ENCODE measurements around the gene KTN1. TPM values are rescaled to one million over a fixed set of nuclear protein-coding genes. Genes with fewer than 3 reads are reported as not detected.

The KTN1 gene
- total RNA-seq, 1 donor from 2014 or later, result 191 TPM

DNA sequence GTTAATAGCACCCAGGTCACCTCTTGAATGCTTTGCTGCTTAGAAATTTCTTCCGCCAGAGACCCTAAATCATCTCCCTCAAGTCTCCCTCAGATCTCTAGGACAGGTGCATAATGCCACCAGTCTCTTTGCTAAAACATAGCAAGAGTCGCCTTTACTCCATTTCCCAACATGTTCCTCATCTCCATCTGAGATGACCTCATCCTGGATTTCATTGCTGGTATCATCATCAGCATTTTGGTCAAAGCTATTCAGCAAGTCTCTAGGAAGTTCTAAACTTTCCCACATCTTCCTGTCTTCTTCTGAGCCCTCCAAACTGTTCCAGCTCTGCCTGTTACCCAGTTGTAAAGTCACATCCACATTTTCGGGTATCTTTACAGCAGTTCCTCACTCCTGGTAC is 41.0 kb downstream of the KTN1 start:
- no peak overlapping the region for H3K4me3 ChIP-seq
- H3K27me3 ChIP-seq, result no peaks in the 10 kb centered on the region
- TF ChIP-seq EZH2phosphoT487 (IDR thresholded peaks at IDR 0.05) (no peak), EZH2 (IDR thresholded peaks at IDR 0.05) (no peak)
- TF ChIP-seq, protein P1, sequence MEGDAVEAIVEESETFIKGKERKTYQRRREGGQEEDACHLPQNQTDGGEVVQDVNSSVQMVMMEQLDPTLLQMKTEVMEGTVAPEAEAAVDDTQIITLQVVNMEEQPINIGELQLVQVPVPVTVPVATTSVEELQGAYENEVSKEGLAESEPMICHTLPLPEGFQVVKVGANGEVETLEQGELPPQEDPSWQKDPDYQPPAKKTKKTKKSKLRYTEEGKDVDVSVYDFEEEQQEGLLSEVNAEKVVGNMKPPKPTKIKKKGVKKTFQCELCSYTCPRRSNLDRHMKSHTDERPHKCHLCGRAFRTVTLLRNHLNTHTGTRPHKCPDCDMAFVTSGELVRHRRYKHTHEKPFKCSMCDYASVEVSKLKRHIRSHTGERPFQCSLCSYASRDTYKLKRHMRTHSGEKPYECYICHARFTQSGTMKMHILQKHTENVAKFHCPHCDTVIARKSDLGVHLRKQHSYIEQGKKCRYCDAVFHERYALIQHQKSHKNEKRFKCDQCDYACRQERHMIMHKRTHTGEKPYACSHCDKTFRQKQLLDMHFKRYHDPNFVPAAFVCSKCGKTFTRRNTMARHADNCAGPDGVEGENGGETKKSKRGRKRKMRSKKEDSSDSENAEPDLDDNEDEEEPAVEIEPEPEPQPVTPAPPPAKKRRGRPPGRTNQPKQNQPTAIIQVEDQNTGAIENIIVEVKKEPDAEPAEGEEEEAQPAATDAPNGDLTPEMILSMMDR (IDR thresholded peaks at IDR 0.05), result no peak
- Mint-ChIP-seq H3K27ac (no peak overlapping the region), H3K27me3 (ENCODE audit: insufficient read depth, low read depth) (peaks cover 2% of the 10 kb centered on the region), H3K4me1 (no peaks in the 10 kb centered on the region), H3K4me3 (no peak overlapping the region), H3K36me3 (peaks cover 58% of the 10 kb centered on the region), H3K9me3 (peaks cover 25% of the 10 kb centered on the region)
- H3K4me1 ChIP-seq, result peaks cover 5% of the 10 kb centered on the region
- peaks cover 7% of the 10 kb centered on the region for H3K79me2 ChIP-seq (ENCODE audit: low read depth)
- no peak overlapping the region for H3K9ac ChIP-seq
- no peak for DNase-seq (ENCODE audit: low spot score)
- H3K9me3 ChIP-seq (ENCODE audit: low read depth), result peaks cover 16% of the 10 kb centered on the region
- no peak overlapping the region for H2AFZ ChIP-seq (replicated peaks)
- H3K4me2 ChIP-seq, result no peak overlapping the region
- no peaks in the 10 kb centered on the region for H4K20me1 ChIP-seq (ENCODE audit: low read depth)
- peaks cover 50% of the 10 kb centered on the region for H3K36me3 ChIP-seq
- H3F3A ChIP-seq (ENCODE audit: low read depth), result no peaks in the 10 kb centered on the region
- H3K27ac ChIP-seq, result no peak overlapping the region

DNA sequence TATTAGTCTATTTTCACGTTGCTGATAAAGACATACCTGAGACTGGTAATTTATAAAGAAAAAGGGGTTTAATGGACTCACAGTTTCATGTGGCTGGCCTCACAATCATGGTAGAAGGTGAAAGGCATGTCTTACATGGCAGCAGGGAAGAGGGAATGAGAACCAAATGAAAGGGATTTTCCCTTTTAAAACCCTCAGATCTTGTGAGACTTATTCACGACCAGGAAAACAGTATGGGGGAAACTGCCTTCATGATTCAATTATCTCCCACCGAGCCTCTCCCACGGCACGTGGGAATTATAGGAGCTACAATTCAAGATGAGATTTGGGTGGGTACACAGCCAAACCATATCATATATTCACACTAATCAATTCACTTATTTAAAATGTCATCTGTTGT is 41.4 kb downstream of the KTN1 start:
- peaks cover 54% of the 10 kb centered on the region for H3K36me3 Mint-ChIP-seq
- peaks cover 2% of the 10 kb centered on the region for H3K27me3 Mint-ChIP-seq (ENCODE audit: insufficient read depth, low read depth)
- Histone ChIP-seq H3K9ac (no peak overlapping the region), H3K36me3 (peaks cover 48% of the 10 kb centered on the region), H3K79me2 (ENCODE audit: low read depth) (peaks cover 7% of the 10 kb centered on the region), H3K4me1 (peaks cover 7% of the 10 kb centered on the region), H3F3A (ENCODE audit: low read depth) (no peaks in the 10 kb centered on the region), H3K9me3 (ENCODE audit: low read depth) (peaks cover 16% of the 10 kb centered on the region), H3K27me3 (no peaks in the 10 kb centered on the region), H3K27ac (no peak overlapping the region), H2AFZ (replicated peaks) (no peak overlapping the region), H4K20me1 (ENCODE audit: low read depth) (no peaks in the 10 kb centered on the region), H3K4me3 (no peak overlapping the region), H3K4me2 (no peak overlapping the region)
- no peak overlapping the region for H3K27ac Mint-ChIP-seq
- no peak for TF ChIP-seq EZH2phosphoT487 (IDR thresholded peaks at IDR 0.05)
- TF ChIP-seq, protein P1 (IDR thresholded peaks at IDR 0.05), result no peak
- TF ChIP-seq EZH2 (IDR thresholded peaks at IDR 0.05), result no peak
- no peak for DNase-seq (ENCODE audit: low spot score)
- peaks cover 3% of the 10 kb centered on the region for H3K4me1 Mint-ChIP-seq
- H3K4me3 Mint-ChIP-seq, result no peak overlapping the region
- H3K9me3 Mint-ChIP-seq, result peaks cover 25% of the 10 kb centered on the region

DNA sequence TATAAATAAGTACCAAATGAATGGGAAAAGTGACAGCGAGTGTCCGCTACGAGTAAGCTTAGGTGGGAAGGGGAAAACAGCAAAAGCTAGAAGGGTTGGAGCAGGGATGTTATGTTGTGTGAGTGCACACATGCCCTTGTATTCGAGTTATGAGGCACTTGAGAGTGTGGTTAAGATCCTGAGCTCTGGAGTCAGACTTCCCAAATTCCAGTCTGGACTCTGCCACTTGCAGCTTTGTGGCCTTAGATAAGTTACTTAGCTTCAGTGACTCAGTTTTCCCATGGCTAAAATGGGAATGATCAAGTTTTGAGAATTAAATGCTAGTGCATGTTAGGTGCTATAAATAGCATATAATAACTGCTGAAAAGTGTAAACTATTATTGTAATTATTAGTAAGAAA is 44.9 kb downstream of the KTN1 start:
- Histone ChIP-seq H3K79me2 (ENCODE audit: low read depth) (peaks cover 7% of the 10 kb centered on the region), H3K27ac (no peak overlapping the region), H3F3A (ENCODE audit: low read depth) (no peaks in the 10 kb centered on the region), H4K20me1 (ENCODE audit: low read depth) (no peaks in the 10 kb centered on the region), H3K9ac (no peak overlapping the region), H3K36me3 (peaks cover 30% of the 10 kb centered on the region), H3K4me1 (peaks cover 9% of the 10 kb centered on the region), H2AFZ (replicated peaks) (no peak overlapping the region), H3K4me2 (no peak overlapping the region), H3K9me3 (ENCODE audit: low read depth) (peaks cover 6% of the 10 kb centered on the region), H3K4me3 (no peak overlapping the region), H3K27me3 (no peaks in the 10 kb centered on the region)
- Mint-ChIP-seq H3K4me1 (peaks cover 9% of the 10 kb centered on the region), H3K27me3 (ENCODE audit: insufficient read depth, low read depth) (peaks cover 2% of the 10 kb centered on the region), H3K4me3 (no peak overlapping the region), H3K36me3 (peaks cover 39% of the 10 kb centered on the region), H3K27ac (no peak overlapping the region), H3K9me3 (peaks cover 12% of the 10 kb centered on the region)
- no peak for DNase-seq (ENCODE audit: low spot score)
- TF ChIP-seq EZH2 (IDR thresholded peaks at IDR 0.05) (no peak), EZH2phosphoT487 (IDR thresholded peaks at IDR 0.05) (no peak)
- TF ChIP-seq, protein P1 (IDR thresholded peaks at IDR 0.05), result no peak

Data from neural progenitor cell (in vitro differentiated cells).